Uterus (tissue), 4 donors: ENCODE measurements around the gene SCAMP5. TPM values are rescaled to one million over a fixed set of nuclear protein-coding genes. Genes with fewer than 3 reads are reported as not detected.

Experiments
- DNase-seq, 2 donors: peaks; one replicate each; pipeline ENCODE4 v3.0.0-alpha.2; 2019 to 2020
- H3K27ac ChIP-seq, 2 donors: fragments of 200-600 bp; sonication (generic); 1 replicate in 1 of 2; 2 replicates in 1 of 2; pipeline ENCODE4 v1.5.1; 2016 to 2018
- H3K27me3 ChIP-seq, 2 donors: fragments of 200-600 bp; sonication (generic); one replicate each; pipeline ENCODE4 v1.5.1; 2018 to 2019; ENCODE audit warnings: control low read depth in 1 of 2
- H3K36me3 ChIP-seq, 2 donors: fragments of 200-600 bp; sonication (generic); one replicate each; pipeline ENCODE4 v1.5.1; 2019; ENCODE audit warnings: control low read depth in 1 of 2
- H3K4me1 ChIP-seq, 2 donors: fragments of 200-600 bp; sonication (generic); one replicate each; pipeline ENCODE4 v1.5.1; 2018 to 2019; ENCODE audit warnings: control low read depth in 1 of 2
- H3K4me3 ChIP-seq, 2 donors: fragments of 200-600 bp; sonication (generic); 1 replicate in 1 of 2; 2 replicates in 1 of 2; pipeline ENCODE4 v1.5.1; 2018 to 2019; ENCODE audit warnings: mild to moderate bottlenecking in 1 of 2
- H3K9me3 ChIP-seq, 2 donors: fragments of 200-600 bp; sonication (generic); one replicate each; pipeline ENCODE4 v1.5.1; 2019; ENCODE audit warnings: control low read depth in 1 of 2
- POLR2A ChIP-seq, 2 donors: fragments of 450-650 bp; IDR thresholded peaks; one replicate each; pipeline ENCODE4 v1.6.1; 2016; ENCODE audit warnings: antibody characterized with exemption in 2 of 2, mild to moderate bottlenecking in 1 of 2, moderate library complexity in 1 of 2
- intact Hi-C: fragments of 100-400 bp; cut with DNase I; formaldehyde crosslinking; loops from one replicate; pipeline ENCODE4 v1.15.1; 2023; ENCODE audit warnings: low total_unique reads
- total RNA-seq, 4 donors: library from RNA; depleted of rRNA in 3 of 4; stranded (reverse); fragments of >200 nt in 3 of 4; gene quantifications; one replicate each; pipeline versions ENCODE4 v1.1.0 to v1.2.4, GENCODE V29; 2014 to 2023
- TF ChIP-seq, protein P1 (sequence below), 4 experiments: fragments of 200-600 bp in 2 of 4; fragments of 450-650 bp in 2 of 4; sonication (generic) in 2 of 4; IDR thresholded peaks; one replicate each; pipeline ENCODE4 v1.5.1; 2016 to 2019; ENCODE audit warnings: antibody characterized with exemption in 4 of 4, mild to moderate bottlenecking in 2 of 4, moderate library complexity in 1 of 4
- donor health status: DM: yes; HTN: yes; CAD: no.

The SCAMP5 gene
- total RNA-seq, 4 donors from 2014 or later: 0.29 to 6.6 (median 1.9) TPM

DNA sequence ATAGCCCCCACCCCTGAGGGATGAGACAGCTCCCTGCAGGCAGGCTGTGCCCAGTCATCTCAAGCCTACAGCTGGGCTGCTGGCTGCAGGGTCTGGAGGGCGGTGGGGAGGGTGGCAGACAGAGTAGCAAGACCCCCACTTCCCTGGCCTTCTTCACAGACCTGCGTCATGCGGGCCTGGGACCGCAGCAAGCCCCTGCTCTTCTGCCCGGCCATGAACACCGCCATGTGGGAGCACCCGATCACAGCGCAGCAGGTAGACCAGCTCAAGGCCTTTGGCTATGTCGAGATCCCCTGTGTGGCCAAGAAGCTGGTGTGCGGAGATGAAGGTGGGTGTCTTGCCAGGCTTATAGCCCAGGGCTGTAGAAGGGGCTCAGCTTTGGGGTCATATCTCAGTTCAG is 53.0 kb downstream of the SCAMP5 start:
- no peak for DNase-seq
- Histone ChIP-seq H3K4me1 (peaks cover 0 to 19% of the 10 kb centered on the region in 2 donors), H3K4me3 (no peak overlapping the region), H3K27ac (no peak overlapping the region), H3K9me3 (no peaks in the 10 kb centered on the region), H3K36me3 (no peaks in the 10 kb centered on the region), H3K27me3 (no peaks in the 10 kb centered on the region)
- TF ChIP-seq POLR2A (IDR thresholded peaks at IDR 0.05): no peak
- TF ChIP-seq, protein P1, sequence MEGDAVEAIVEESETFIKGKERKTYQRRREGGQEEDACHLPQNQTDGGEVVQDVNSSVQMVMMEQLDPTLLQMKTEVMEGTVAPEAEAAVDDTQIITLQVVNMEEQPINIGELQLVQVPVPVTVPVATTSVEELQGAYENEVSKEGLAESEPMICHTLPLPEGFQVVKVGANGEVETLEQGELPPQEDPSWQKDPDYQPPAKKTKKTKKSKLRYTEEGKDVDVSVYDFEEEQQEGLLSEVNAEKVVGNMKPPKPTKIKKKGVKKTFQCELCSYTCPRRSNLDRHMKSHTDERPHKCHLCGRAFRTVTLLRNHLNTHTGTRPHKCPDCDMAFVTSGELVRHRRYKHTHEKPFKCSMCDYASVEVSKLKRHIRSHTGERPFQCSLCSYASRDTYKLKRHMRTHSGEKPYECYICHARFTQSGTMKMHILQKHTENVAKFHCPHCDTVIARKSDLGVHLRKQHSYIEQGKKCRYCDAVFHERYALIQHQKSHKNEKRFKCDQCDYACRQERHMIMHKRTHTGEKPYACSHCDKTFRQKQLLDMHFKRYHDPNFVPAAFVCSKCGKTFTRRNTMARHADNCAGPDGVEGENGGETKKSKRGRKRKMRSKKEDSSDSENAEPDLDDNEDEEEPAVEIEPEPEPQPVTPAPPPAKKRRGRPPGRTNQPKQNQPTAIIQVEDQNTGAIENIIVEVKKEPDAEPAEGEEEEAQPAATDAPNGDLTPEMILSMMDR (IDR thresholded peaks at IDR 0.05): no peak
- intact Hi-C loops: no loop called here

DNA sequence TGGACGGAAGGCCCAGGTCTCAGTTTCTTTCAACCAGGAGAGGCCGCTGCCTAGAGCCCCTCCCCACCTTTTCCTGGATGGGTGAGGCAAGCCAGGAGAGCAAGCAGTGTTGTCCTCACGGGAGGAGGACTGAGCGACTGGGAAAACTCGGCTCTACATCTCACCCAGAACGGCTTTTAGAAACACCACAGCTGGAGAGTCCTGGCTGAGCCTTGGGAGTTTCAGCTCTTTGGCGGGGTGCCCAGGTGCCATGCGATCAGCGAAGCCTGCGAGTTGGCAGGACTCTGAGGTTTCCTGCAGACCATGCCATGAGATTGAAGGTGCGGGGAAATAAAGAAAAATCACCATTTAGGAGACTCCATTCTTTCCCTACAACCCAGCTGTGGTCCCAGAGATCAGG is 54.0 kb downstream of the SCAMP5 start:
- peak overlapping the region in 1 of 2 donors; percentile 40 for H3K27ac ChIP-seq
- no peak overlapping the region for H3K4me3 ChIP-seq
- no peaks in the 10 kb centered on the region for H3K27me3 ChIP-seq
- peaks cover 0 to 14% of the 10 kb centered on the region in 2 donors for H3K4me1 ChIP-seq
- H3K36me3 ChIP-seq: no peaks in the 10 kb centered on the region
- TF ChIP-seq, protein P1 (IDR thresholded peaks at IDR 0.05): no peak
- TF ChIP-seq POLR2A (IDR thresholded peaks at IDR 0.05): no peak
- peak; percentile 56 to 65 for DNase-seq
- no peaks in the 10 kb centered on the region for H3K9me3 ChIP-seq
- intact Hi-C loops: no loop called here

DNA sequence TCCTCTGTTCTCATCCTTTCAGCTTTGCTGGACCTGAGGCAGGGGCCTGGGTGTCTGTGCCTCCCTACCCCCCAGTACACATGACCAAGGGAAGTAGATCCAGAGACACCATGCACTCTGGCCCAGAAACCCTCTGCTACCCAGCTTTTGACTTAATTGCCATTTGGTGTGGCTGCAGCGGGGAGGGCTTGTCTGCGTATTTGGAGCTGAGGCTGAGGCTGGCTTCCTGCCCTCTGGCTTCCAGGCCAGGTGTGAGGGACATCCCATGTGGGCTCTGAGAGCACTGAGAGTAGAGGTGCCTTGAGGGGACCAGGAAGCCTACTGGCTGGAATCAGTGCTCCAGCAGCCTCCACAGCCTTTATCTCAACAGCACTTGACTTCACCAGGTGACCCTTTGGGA is 54.9 kb downstream of the SCAMP5 start:
- Histone ChIP-seq H3K27ac (no peak overlapping the region), H3K9me3 (no peaks in the 10 kb centered on the region), H3K4me3 (no peak overlapping the region), H3K4me1 (peaks cover 0 to 13% of the 10 kb centered on the region in 2 donors), H3K36me3 (no peaks in the 10 kb centered on the region), H3K27me3 (no peaks in the 10 kb centered on the region)
- intact Hi-C loops: no loop called here
- TF ChIP-seq, protein P1 (IDR thresholded peaks at IDR 0.05): no peak
- no peak for TF ChIP-seq POLR2A (IDR thresholded peaks at IDR 0.05)
- DNase-seq: no peak

DNA sequence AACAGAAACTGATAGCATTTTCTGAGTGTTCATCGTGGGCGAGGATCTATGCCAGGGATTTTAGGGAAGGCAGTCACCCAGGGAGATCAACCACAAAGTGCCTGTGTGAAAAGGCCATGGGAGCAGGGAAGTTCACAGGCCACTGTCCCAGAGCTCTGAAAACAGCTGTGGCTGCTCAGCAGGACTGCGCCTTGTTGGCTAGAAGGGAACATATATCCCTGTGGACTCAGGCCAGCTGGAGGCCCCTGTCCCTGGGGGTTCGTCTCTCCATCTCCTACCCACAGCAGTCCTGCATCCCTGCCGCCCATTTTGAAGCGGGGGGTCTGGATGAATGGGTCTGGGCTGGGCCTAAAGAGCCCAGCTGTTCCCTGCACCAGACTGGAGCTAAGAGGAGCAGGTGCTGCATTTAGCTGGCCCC is 55.8 kb downstream of the SCAMP5 start:
- intact Hi-C loops: no loop called here
- no peaks in the 10 kb centered on the region for H3K36me3 ChIP-seq
- H3K9me3 ChIP-seq: no peaks in the 10 kb centered on the region
- H3K27me3 ChIP-seq: no peaks in the 10 kb centered on the region
- H3K4me1 ChIP-seq: peaks cover 0 to 13% of the 10 kb centered on the region in 2 donors
- TF ChIP-seq, protein P1 (IDR thresholded peaks at IDR 0.05): no peak
- TF ChIP-seq POLR2A (IDR thresholded peaks at IDR 0.05): no peak
- DNase-seq: no peak
- H3K4me3 ChIP-seq: no peak overlapping the region
- H3K27ac ChIP-seq: no peak overlapping the region

DNA sequence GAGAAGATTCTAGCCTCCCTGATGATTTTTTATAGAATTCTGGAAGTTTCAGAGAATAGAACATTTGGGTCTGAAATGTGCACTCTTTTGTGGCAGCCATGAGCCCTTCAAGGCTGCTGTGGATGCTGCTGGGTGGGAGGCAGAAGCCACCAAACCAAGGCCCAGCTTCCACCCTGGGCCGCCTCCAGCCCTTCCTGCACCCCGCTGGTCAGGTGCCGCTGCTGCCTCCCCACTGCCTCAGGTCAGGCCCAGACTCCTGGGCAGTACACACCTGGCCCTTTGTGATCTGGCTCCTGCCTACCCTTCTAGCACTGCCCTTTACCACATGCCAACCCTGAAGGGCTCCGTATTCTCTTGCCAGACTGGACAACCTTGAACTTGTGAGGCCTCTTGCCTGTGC is 56.3 kb downstream of the SCAMP5 start:
- Histone ChIP-seq H3K36me3 (no peaks in the 10 kb centered on the region), H3K9me3 (no peaks in the 10 kb centered on the region), H3K27me3 (no peaks in the 10 kb centered on the region), H3K4me3 (no peak overlapping the region), H3K27ac (no peak overlapping the region), H3K4me1 (peaks cover 0 to 11% of the 10 kb centered on the region in 2 donors)
- no peak for DNase-seq
- TF ChIP-seq, protein P1 (IDR thresholded peaks at IDR 0.05): no peak
- no peak for TF ChIP-seq POLR2A (IDR thresholded peaks at IDR 0.05)
- intact Hi-C loops: no loop called here
